Measurements from ENCODE around the gene DNAJC11.
"Not testable (repeated sequence)": the region's sequence is repeated elsewhere in the genome, so short reads cannot be mapped to it uniquely, and the experiment has no call there.

DNAJC11 gene, protein sequence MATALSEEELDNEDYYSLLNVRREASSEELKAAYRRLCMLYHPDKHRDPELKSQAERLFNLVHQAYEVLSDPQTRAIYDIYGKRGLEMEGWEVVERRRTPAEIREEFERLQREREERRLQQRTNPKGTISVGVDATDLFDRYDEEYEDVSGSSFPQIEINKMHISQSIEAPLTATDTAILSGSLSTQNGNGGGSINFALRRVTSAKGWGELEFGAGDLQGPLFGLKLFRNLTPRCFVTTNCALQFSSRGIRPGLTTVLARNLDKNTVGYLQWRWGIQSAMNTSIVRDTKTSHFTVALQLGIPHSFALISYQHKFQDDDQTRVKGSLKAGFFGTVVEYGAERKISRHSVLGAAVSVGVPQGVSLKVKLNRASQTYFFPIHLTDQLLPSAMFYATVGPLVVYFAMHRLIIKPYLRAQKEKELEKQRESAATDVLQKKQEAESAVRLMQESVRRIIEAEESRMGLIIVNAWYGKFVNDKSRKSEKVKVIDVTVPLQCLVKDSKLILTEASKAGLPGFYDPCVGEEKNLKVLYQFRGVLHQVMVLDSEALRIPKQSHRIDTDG

GRCh38 chr1:6701437-6702153 is at the start of gene DNAJC11:
TSS of gene DNAJC11 (minus strand) at chr1:6701816. CDS start at chr1:6701800, 16 bp downstream.
- DNase-seq (ENCODE audit: insufficient read length, low spot score): peak; percentile 83
- peak; percentile 99 for FAIRE-seq

- FAIRE-seq: no peak
- DNase-seq (ENCODE audit: insufficient read length, low spot score): no peak
These were observed 48.9 kb upstream of the DNAJC11 start for GRCh38 chr1:6750490-6750889.

GRCh38 chr1:6747674-6748073 is 46.1 kb upstream of the DNAJC11 start:
- no peak for FAIRE-seq
- DNase-seq (ENCODE audit: insufficient read length, low spot score): no peak

- DNase-seq (ENCODE audit: insufficient read length, low spot score): no peak
- FAIRE-seq: no peak
These were observed 43.5 kb upstream of the DNAJC11 start for GRCh38 chr1:6745073-6745472.

- FAIRE-seq: no peak
- DNase-seq (ENCODE audit: insufficient read length, low spot score): no peak
These were observed 41.8 kb upstream of the DNAJC11 start for GRCh38 chr1:6743189-6744101.

GRCh38 chr1:6742676-6743188 is 41.1 kb upstream of the DNAJC11 start:
- FAIRE-seq; DNase-seq (ENCODE audit: insufficient read length, low spot score): not testable (repeated sequence)

DNA sequence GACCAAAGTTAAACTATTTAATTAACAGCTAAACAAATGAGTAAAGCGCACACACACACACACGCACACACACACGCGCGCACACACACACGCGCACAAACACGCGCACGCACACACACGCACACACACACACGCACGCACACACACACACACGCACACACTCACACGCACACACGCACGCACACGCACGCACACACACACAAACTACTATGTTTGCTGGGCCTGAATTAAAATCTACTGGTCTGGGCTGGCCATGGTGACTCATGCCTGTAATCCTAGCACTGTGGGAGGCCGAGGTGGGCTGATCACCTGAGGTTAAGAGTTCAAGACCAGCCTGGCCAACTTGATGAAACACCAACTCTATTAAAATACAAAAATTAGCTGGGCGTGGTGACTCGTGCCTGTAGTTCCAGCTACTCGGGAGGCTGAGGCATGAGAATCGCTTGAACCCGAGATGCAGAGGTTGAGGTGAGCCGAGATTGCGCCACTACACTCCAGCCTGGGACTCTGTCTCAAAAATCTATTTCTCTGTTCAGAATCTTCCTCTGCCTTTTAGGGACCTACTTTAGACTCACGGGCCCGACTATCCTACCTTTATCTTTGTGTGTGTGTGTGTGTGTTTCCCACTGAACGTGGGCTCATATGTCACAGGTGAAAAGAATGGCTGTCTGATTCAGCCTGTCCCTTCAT is 37.5 kb upstream of the DNAJC11 start:
- FAIRE-seq (no peak), DNase-seq (ENCODE audit: insufficient read length, low spot score) (no peak)

DNA sequence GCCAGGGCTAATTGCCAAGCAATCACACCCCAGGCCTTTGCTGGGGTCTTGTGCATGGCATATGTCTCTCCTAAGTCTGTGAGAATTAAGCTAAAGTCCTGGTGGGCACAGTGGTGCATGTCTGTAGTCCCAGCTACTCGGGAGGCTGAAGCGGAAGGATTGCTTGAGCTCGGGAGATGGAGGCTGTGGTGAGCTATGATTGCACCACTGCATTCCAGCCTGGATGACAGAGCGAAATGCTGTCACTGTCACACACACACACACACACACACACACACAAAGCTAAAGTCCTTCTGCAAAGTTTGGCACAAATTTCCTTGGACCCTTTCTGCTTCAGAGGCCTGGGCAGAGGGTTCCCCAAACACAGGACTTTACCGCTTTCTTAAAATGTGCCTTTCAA is 31.3 kb upstream of the DNAJC11 start:
- FAIRE-seq: no peak

GRCh38 chr1:6731905-6732304 is 30.3 kb upstream of the DNAJC11 start:
- no peak for FAIRE-seq
- no peak for DNase-seq (ENCODE audit: insufficient read length, low spot score)

More for the DNA sequence above, 31.3 kb upstream of the DNAJC11 start:
- no peak for DNase-seq (ENCODE audit: insufficient read length, low spot score)

DNA sequence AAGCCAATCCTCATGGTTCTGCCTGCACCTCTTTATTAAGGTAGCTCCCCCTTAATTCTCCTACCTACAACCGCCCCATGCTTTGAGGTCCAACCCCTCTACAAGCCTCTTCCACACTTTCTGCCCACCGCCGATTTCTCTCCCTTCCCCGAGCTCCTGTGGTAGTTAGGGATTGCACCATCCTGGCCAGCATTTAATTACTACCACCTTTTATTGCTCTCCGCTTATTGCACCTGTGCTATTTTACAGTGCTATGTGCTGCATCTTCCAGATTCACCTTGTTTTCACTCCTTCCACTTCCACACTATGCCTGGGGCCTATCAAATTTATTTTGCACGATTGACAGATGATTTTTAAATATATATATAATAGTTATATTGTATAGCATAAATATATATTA is 29.3 kb upstream of the DNAJC11 start:
- no peak for FAIRE-seq

GRCh38 chr1:6730473-6730872 is 28.9 kb upstream of the DNAJC11 start:
- no peak for FAIRE-seq
- DNase-seq (ENCODE audit: insufficient read length, low spot score): no peak

More for the DNA sequence above, 29.3 kb upstream of the DNAJC11 start:
- DNase-seq (ENCODE audit: insufficient read length, low spot score): no peak

GRCh38 chr1:6727535-6727934 is 25.9 kb upstream of the DNAJC11 start:
- peak; percentile 49 for DNase-seq (ENCODE audit: insufficient read length, low spot score)
- no peak for FAIRE-seq

GRCh38 chr1:6726253-6726652 is 24.6 kb upstream of the DNAJC11 start:
- FAIRE-seq (no peak), DNase-seq (ENCODE audit: insufficient read length, low spot score) (no peak)

GRCh38 chr1:6724517-6725141 is 23.0 kb upstream of the DNAJC11 start:
- DNase-seq (ENCODE audit: insufficient read length, low spot score) (peak; percentile 62), FAIRE-seq (peak; percentile 42)

- peak; percentile 4 for FAIRE-seq
- no peak for DNase-seq (ENCODE audit: insufficient read length, low spot score)
These were observed 22.2 kb upstream of the DNAJC11 start for GRCh38 chr1:6723621-6724428.

DNA sequence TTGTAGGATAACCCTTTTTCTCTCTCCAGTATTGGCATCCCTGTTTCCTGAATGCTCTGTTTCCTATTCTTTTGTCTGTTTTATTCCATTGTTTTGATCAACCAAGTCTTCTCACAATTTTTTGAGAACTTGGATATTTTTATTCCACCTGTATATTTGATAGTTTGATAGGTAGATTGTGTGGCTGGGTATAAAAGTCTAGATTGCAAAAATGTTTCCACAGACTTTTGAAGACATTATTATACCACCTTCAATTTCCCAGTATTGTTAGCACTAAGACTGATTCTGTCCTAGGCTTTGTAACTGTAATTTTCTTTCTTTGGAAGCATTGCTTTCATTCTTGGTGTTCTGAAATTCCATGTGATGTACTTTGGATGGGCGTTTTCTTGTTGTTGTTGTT is 9.6 kb upstream of the DNAJC11 start:
- DNase-seq (ENCODE audit: insufficient read length, low spot score) (no peak), FAIRE-seq (no peak)

GRCh38 chr1:6704746-6705145 is 3.1 kb upstream of the DNAJC11 start:
- no peak for FAIRE-seq

DNA sequence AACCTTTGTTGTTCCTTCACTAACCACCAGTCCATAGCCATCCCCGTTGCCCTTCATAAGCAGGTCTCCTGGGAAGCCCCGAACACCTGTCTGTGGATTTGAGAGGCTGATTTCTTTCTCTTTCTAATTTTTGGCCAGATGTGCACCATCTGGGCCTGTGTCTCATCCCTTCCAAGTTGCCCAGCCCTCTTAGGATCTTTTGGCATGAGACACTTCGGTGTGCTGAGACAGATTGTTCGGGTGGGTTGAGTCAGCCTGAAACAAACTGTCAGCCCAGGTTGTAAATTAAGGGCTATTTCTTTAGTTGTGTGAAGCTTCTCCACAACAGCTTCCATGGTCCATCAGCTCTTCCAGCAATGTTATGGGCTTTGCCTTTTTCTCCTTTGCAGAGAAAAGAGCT is 1.4 kb upstream of the DNAJC11 start:
- DNase-seq (ENCODE audit: insufficient read length, low spot score) (no peak), FAIRE-seq (no peak)

More at GRCh38 chr1:6704746-6705145, 3.1 kb upstream of the DNAJC11 start:
- DNase-seq (ENCODE audit: insufficient read length, low spot score): no peak
